ENCODE measurements around the gene RANBP9.

Gene RANBP9

GRCh38 chr6:13696226-13696625, 15.4 kb downstream of the RANBP9 start:
- ATAC-seq (no peak), DNase-seq (ENCODE audit: low spot score in 2 of 2) (no peak)
- Mint-ChIP-seq H3K27ac (no peak overlapping the region), H3K4me1 (peaks cover 60% of the 10 kb centered on the region), H3K4me3 (no peak overlapping the region), H3K9me3 (no peaks in the 10 kb centered on the region), H3K36me3 (peaks cover 63% of the 10 kb centered on the region)

GRCh38 chr6:13695252-13695651, 16.4 kb downstream of the RANBP9 start:
- Mint-ChIP-seq H3K36me3 (peaks cover 68% of the 10 kb centered on the region), H3K9me3 (no peaks in the 10 kb centered on the region), H3K4me1 (peaks cover 51% of the 10 kb centered on the region), H3K27ac (peak overlapping the region; percentile 84), H3K4me3 (peak overlapping the region; percentile 14)
- DNase-seq (ENCODE audit: low spot score in 2 of 2), result no peak
- ATAC-seq, result no peak

GRCh38 chr6:13694562-13694961, 17.1 kb downstream of the RANBP9 start:
- Mint-ChIP-seq H3K27ac (peak overlapping the region; percentile 84), H3K4me3 (peak overlapping the region; percentile 14), H3K36me3 (peaks cover 74% of the 10 kb centered on the region), H3K9me3 (no peaks in the 10 kb centered on the region), H3K4me1 (peaks cover 52% of the 10 kb centered on the region)
- ATAC-seq (no peak), DNase-seq (ENCODE audit: low spot score in 2 of 2) (no peak)

GRCh38 chr6:13689511-13690256, 22.0 kb downstream of the RANBP9 start:
- Mint-ChIP-seq H3K27ac (peak overlapping the region; percentile 76), H3K4me1 (peaks cover 55% of the 10 kb centered on the region), H3K4me3 (no peak overlapping the region), H3K36me3 (peaks cover 63% of the 10 kb centered on the region), H3K9me3 (no peaks in the 10 kb centered on the region)
- ATAC-seq (peak; percentile 61), DNase-seq (ENCODE audit: low spot score in 2 of 2) (no peak)

GRCh38 chr6:13688692-13689196, 22.9 kb downstream of the RANBP9 start:
- peaks cover 56% of the 10 kb centered on the region for H3K4me1 Mint-ChIP-seq

GRCh38 chr6:13687917-13688351, 23.7 kb downstream of the RANBP9 start:
- peaks cover 49% of the 10 kb centered on the region for H3K36me3 Mint-ChIP-seq
- H3K4me1 Mint-ChIP-seq, result peaks cover 55% of the 10 kb centered on the region
- peak overlapping the region; percentile 76 for H3K27ac Mint-ChIP-seq
- ATAC-seq (peak; percentile 51), DNase-seq (ENCODE audit: low spot score in 2 of 2) (no peak)
- H3K9me3 Mint-ChIP-seq, result no peaks in the 10 kb centered on the region
- H3K4me3 Mint-ChIP-seq, result no peak overlapping the region

More at GRCh38 chr6:13688692-13689196, 22.9 kb downstream of the RANBP9 start:
- ATAC-seq (no peak), DNase-seq (ENCODE audit: low spot score in 2 of 2) (no peak)
- H3K9me3 Mint-ChIP-seq, result no peaks in the 10 kb centered on the region
- H3K36me3 Mint-ChIP-seq, result peaks cover 54% of the 10 kb centered on the region
- peak overlapping the region; percentile 76 for H3K27ac Mint-ChIP-seq
- no peak overlapping the region for H3K4me3 Mint-ChIP-seq

GRCh38 chr6:13684855-13685254, 26.8 kb downstream of the RANBP9 start:
- Mint-ChIP-seq H3K36me3 (peaks cover 35% of the 10 kb centered on the region), H3K9me3 (no peaks in the 10 kb centered on the region), H3K4me1 (peaks cover 68% of the 10 kb centered on the region), H3K27ac (no peak overlapping the region), H3K4me3 (no peak overlapping the region)
- ATAC-seq, result no peak
- DNase-seq (ENCODE audit: low spot score in 2 of 2), result no peak

- Mint-ChIP-seq H3K36me3 (peaks cover 22% of the 10 kb centered on the region), H3K4me1 (peaks cover 64% of the 10 kb centered on the region), H3K4me3 (no peak overlapping the region), H3K9me3 (no peaks in the 10 kb centered on the region), H3K27ac (peak overlapping the region; percentile 2)
- ATAC-seq (no peak), DNase-seq (ENCODE audit: low spot score in 2 of 2) (no peak)
These were observed 28.6 kb downstream of the RANBP9 start for GRCh38 chr6:13683038-13683437.

GRCh38 chr6:13682346-13682745, 29.3 kb downstream of the RANBP9 start:
- Mint-ChIP-seq H3K27ac (no peak overlapping the region), H3K4me1 (peaks cover 57% of the 10 kb centered on the region), H3K9me3 (no peaks in the 10 kb centered on the region), H3K36me3 (peaks cover 22% of the 10 kb centered on the region), H3K4me3 (no peak overlapping the region)
- ATAC-seq (no peak), DNase-seq (ENCODE audit: low spot score in 2 of 2) (no peak)

GRCh38 chr6:13681305-13682061, 30.2 kb downstream of the RANBP9 start:
- ATAC-seq (peak; percentile 58), DNase-seq (ENCODE audit: low spot score in 2 of 2) (no peak)
- Mint-ChIP-seq H3K9me3 (peaks cover 2% of the 10 kb centered on the region), H3K4me3 (peak overlapping the region; percentile 23), H3K36me3 (peaks cover 18% of the 10 kb centered on the region), H3K27ac (peak overlapping the region; percentile 80), H3K4me1 (peaks cover 54% of the 10 kb centered on the region)

- peaks cover 18% of the 10 kb centered on the region for H3K36me3 Mint-ChIP-seq
- ATAC-seq (no peak), DNase-seq (ENCODE audit: low spot score in 2 of 2) (no peak)
- peak overlapping the region; percentile 80 for H3K27ac Mint-ChIP-seq
- H3K9me3 Mint-ChIP-seq, result peaks cover 2% of the 10 kb centered on the region
- peaks cover 56% of the 10 kb centered on the region for H3K4me1 Mint-ChIP-seq
- H3K4me3 Mint-ChIP-seq, result no peak overlapping the region
These were observed 31.1 kb downstream of the RANBP9 start for GRCh38 chr6:13680448-13680968.

GRCh38 chr6:13679996-13680395, 31.6 kb downstream of the RANBP9 start:
- ATAC-seq (no peak), DNase-seq (ENCODE audit: low spot score in 2 of 2) (no peak)
- peaks cover 2% of the 10 kb centered on the region for H3K9me3 Mint-ChIP-seq
- peaks cover 16% of the 10 kb centered on the region for H3K36me3 Mint-ChIP-seq
- H3K4me3 Mint-ChIP-seq, result no peak overlapping the region
- H3K4me1 Mint-ChIP-seq, result peaks cover 59% of the 10 kb centered on the region
- no peak overlapping the region for H3K27ac Mint-ChIP-seq

GRCh38 chr6:13678255-13678983, 33.2 kb downstream of the RANBP9 start:
- Mint-ChIP-seq H3K36me3 (peaks cover 13% of the 10 kb centered on the region), H3K4me3 (no peak overlapping the region), H3K27ac (no peak overlapping the region), H3K9me3 (peaks cover 5% of the 10 kb centered on the region), H3K4me1 (peaks cover 59% of the 10 kb centered on the region)
- no peak for ATAC-seq
- no peak for DNase-seq (ENCODE audit: low spot score in 2 of 2)

GRCh38 chr6:13677878-13678254, 33.8 kb downstream of the RANBP9 start:
- Mint-ChIP-seq H3K9me3 (peaks cover 5% of the 10 kb centered on the region), H3K36me3 (peaks cover 13% of the 10 kb centered on the region), H3K4me3 (no peak overlapping the region), H3K4me1 (peaks cover 61% of the 10 kb centered on the region), H3K27ac (no peak overlapping the region)
- ATAC-seq (no peak), DNase-seq (ENCODE audit: low spot score in 2 of 2) (no peak)

GRCh38 chr6:13676551-13677156, 35.0 kb downstream of the RANBP9 start:
- ATAC-seq (no peak), DNase-seq (ENCODE audit: low spot score in 2 of 2) (no peak)
- peaks cover 71% of the 10 kb centered on the region for H3K4me1 Mint-ChIP-seq
- peaks cover 5% of the 10 kb centered on the region for H3K9me3 Mint-ChIP-seq
- H3K27ac Mint-ChIP-seq, result no peak overlapping the region
- H3K36me3 Mint-ChIP-seq, result peaks cover 13% of the 10 kb centered on the region
- H3K4me3 Mint-ChIP-seq, result no peak overlapping the region
